Germinal center (tissue), 1 donor: Measurements from ENCODE around the gene TGM5.
"Not testable (repeated sequence)": the region's sequence is repeated elsewhere in the genome, so short reads cannot be mapped to it uniquely, and the experiment has no call there.

ENCODE experiments used
- DNase-seq: peaks from one replicate; pipeline ENCODE4 v3.0.0; 2012; ENCODE audit warnings: mixed read lengths, low spot score

TGM5 gene

GRCh38 chr15:43218908-43219706 lies 47.6 kb downstream of the TGM5 start:
- DNase-seq, result no peak

DNA sequence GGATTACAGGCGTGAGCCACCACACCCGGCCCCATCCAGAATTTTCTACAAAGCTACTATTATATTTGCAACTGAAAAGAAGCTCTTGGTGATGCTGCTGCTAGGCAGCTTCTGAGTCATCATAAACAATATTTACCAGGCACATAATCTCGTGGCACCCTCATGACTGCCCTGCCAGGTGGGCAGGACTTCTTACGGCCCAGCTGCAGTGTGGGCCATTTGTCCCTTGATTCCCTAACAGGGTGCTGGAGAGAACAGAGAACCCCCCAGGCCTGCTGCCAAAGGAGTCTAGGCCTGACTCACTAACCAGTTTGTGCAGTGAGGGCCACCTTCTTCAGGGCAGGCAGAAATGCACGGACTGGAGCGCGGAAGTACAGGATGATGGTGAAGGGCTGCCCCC lies 50.8 kb downstream of the TGM5 start:
- no peak for DNase-seq

- DNase-seq, result no peak
Observed at GRCh38 chr15:43214592-43215295, 52.0 kb downstream of the TGM5 start.

DNA sequence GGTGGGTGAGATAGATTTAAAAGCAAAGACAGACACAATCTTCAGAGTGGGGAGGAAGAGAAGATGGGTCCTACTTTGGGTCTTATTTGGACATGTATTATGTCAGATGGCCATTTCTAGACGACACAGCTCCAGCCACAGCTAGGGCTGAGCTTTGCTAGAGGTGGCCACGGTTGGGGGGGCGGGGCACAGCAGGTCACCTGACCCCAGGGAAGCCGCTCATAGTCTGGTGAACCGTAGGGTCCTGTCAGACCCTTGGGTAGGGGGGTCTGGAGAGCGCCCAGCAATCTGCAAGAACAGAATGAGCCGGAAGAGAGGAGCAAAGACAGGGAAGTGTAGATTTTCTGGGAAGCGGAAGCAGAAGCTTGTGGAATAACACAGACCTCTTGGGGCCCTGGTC lies 52.6 kb downstream of the TGM5 start:
- DNase-seq, result no peak

DNA sequence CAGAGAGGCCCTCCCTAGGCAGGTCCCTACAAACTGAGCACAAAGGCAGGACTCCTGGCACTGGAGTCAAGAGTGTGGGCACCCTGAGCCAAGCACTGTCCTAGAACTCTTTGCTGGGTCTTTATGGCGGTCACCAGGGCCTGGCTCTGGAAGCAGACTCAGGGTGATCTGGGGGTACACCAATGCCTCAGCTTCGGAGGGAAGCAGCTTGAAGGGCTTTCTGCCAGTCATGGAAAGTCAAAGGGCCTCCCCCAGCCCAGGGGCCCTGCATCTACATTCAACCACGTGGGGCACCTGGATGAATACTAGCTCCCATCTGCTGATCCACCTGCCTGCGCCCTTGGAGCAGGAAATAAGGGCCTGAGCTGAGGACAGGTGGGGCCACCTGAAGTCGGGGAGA lies 53.3 kb downstream of the TGM5 start:
- DNase-seq, result no peak

DNA sequence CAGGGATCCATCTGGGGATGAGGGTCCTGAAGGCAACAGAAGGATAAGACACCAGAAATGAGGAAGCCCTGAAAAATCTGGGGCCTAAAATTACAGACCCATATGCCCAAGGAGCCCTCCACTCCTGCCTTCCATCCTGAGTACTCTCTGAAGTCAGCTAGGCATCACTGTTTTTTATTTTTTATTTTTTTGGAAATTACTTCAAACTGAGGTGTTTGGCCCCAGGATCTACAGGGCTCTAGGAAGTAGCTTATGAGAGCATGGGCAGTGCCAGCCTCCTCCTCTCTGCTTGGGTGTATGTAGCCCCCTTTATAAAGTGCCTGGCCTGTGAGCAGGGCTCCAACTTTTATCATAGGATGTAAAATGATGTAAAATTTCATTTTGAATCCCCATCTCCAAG lies 53.8 kb downstream of the TGM5 start:
- no peak for DNase-seq

DNA sequence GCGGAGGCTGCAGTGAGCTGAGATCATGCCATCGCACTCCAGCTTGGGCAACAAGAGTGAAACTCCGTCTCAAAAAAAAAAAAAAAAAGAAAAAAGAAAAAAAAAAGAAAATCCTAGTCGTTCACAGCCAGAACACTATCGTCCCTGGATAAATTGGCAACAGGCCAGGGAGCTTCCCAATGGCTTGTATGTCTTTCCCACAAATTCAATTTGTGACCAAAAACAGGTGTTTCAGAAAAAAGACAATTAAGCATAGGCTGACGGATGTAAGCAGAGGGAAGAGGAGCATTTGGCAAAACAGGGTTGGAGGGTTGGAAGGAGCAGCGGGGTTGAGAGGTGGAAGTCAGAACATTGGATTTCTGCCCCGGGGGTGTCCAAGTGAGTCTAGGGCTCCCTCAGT lies 54.4 kb downstream of the TGM5 start:
- DNase-seq, result no peak

DNA sequence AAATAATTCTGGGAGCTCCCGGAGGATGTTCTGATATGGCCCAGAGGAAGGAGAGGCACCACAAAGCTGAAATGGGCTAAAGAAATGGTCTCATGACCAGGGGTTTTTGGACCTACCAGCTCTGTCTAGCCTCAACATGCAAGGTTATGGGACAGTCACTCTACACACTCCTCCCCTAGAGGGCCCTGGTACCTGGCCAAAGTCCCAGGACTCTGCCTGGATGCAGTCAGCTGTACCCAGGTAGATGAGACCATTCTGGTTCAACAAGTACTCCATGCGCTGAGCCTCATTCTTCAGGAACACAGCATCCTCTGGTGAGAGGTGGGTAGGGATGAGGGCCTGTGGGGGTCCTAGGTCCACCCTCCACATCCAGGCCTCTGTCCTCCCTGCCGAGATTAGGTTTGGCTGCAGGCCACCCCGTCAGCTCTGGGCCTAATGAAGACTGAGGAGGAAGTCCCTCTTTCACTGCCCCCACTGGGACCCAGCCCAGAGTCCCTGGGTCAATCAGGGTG lies 55.4 kb downstream of the TGM5 start:
- DNase-seq, result no peak

- no peak for DNase-seq
Observed at GRCh38 chr15:43210807-43211206, 55.9 kb downstream of the TGM5 start.

GRCh38 chr15:43210172-43210745 lies 56.5 kb downstream of the TGM5 start:
- no peak for DNase-seq

- DNase-seq, result no peak
Observed at GRCh38 chr15:43209059-43209824, 57.5 kb downstream of the TGM5 start.

DNA sequence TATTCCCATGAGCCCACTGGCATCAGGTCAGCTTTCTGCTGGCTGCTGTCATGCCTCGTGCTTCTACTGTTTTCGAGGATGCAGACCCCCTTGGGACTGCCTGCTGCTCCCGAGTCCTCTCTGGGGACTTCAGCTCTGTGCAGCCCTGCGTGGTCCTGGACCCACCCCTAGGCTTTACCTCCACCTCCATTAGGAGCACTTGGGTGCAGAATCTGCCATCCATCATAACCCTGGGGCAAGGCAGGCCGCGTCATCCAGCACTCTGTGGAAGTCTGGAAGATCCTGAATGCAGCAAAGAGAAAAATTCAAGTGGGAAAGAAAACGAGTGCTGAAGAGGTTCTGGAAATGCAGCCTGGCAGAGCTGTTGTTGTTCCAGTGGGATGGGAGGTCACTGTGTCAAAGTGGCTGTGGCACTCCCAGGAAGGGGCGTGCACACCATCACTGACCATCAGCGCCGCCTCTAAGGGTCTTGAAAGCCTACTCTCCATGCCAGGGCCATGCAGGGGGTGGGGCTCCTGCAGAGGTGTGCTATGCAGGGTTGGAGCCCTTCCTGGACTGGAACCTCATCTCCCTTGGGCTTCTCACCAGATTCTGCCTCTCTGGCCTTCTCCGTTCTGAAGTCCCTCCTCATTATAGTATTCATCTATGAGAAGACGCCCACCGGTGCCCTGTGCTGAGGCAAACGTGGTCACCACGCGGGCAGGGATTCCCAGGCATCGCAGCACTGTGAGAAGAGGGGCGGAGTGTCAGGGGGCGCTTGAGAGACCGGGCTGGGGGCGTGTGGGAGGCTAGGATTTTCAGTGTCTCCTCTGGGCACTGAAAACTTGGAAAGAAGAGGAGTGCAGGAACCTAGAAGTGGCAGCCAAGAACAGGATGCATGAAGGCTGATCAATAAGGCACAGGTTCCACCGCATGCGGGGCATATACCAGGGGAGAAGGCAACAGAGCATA lies 58.4 kb downstream of the TGM5 start:
- DNase-seq, result no peak

- no peak for DNase-seq
Observed at GRCh38 chr15:43207024-43207423, 59.7 kb downstream of the TGM5 start.

DNA sequence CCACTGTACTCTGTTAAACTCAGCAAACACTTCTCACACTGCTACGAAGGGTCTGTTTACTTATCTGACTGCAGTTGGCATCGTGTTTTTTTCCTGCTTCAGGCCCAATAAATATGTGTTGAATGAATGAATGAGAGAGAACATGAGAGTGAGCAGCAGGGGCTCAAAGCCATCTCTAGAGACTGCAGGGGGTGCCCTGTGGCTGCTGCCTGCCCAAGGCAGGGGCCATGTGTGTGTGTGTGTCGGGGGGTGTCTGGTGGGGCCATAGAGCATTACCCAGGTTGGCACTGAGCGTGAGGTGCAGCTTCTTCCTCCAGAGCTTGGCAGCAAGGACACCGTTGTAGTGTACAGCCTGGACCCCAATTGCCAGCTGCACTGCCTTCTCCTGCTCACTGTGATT lies 60.7 kb downstream of the TGM5 start:
- no peak for DNase-seq

GRCh38 chr15:43204016-43204901 lies 62.5 kb downstream of the TGM5 start:
- DNase-seq, result peak; percentile 54

GRCh38 chr15:43199945-43200488 lies 66.7 kb downstream of the TGM5 start:
- DNase-seq, result no peak

DNA sequence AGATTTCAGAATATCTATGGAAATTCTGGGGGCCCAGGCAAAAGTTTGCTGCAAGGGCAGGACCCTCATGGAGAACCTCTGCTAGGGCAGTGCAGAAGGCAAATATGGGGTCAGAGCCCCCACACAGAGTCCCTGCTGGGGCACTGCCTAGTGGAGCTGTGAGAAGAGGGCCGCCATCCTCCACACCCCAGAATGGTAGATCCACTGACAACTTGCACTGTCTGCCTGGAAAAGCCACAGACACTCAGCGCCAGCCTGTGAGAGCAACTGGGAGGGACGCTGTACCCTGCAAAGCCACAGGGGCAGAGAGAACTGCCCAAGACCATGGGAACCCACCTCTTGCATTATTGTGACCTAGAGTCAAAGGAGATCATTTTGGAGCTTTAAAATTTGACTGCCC lies 67.7 kb downstream of the TGM5 start:
- no peak for DNase-seq

- not testable (repeated sequence) for DNase-seq
Observed at GRCh38 chr15:43198556-43198955, 68.2 kb downstream of the TGM5 start.

DNA sequence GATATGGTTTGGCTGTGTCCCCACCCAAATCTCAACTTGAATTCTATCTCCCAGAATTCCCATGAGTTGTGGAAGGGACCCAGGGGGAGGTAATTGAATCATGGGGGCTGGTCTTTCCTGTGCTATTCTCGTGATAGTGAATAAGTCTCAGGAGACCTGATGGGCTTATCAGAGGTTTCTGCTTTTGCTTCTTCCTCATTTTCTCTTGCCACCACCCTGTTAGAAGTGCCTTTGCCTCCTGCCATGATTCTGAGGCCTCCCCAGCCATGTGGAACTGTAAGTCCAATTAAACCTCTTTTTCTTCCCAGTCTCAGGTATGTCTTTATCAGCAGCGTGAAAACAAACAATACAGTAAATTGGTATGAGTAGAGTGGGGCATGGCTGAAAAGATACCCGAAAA lies 69.0 kb downstream of the TGM5 start:
- DNase-seq, result not testable (repeated sequence)
